Erythroblast (primary cell): Measurements from ENCODE around the gene PNPLA4.

Source experiments
- GATA1 ChIP-seq: IDR thresholded peaks from 2 replicates; pipeline ENCODE4 v1.6.1; 2011; ENCODE audit warnings: low read depth, mild to moderate bottlenecking, control low read depth, low read length, moderate library complexity
- POLR2A ChIP-seq: IDR thresholded peaks from 2 replicates; pipeline ENCODE4 v1.6.1; 2011; ENCODE audit warnings: mild to moderate bottlenecking, low read length

DNA sequence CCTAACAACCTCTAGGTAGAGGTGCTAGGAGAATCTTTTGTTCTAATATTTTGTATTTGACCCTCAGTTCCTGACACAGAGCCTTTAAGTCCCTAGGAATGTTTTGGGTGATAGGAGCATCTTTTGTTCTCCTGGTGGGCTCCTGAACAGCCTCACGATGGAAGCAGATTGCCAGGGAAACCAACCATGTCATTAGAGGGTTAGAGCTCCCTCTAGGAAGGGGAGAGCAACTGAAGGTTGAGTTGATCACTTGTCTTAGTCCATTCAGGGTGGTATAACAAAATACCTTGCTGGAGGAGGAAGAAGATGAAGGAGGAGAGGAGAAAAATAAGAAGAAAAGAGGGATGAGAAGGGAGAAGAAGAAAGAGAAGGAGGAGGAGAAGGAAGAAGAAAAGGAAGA, 75.0 kb downstream of the PNPLA4 start:
- TF ChIP-seq POLR2A (no peak), GATA1 (no peak)
